ENCODE results near the gene PCSK6.

The PCSK6 gene

GRCh38 chr15:101446518-101447167, 42.9 kb downstream of the PCSK6 start:
- no peak for DNase-seq (ENCODE audit: low spot score)

GRCh38 chr15:101445562-101446517, 43.7 kb downstream of the PCSK6 start:
- no peak for DNase-seq (ENCODE audit: low spot score)

- no peak for DNase-seq (ENCODE audit: low spot score)
These were observed 44.5 kb downstream of the PCSK6 start for GRCh38 chr15:101444807-101445508.

GRCh38 chr15:101444015-101444414, 45.5 kb downstream of the PCSK6 start:
- no peak for DNase-seq (ENCODE audit: low spot score)

GRCh38 chr15:101442272-101442671, 47.2 kb downstream of the PCSK6 start:
- no peak for DNase-seq (ENCODE audit: low spot score)

- no peak for DNase-seq (ENCODE audit: low spot score)
These were observed 47.8 kb downstream of the PCSK6 start for GRCh38 chr15:101441696-101442095.

GRCh38 chr15:101440846-101441590, 48.5 kb downstream of the PCSK6 start:
- no peak for DNase-seq (ENCODE audit: low spot score)

GRCh38 chr15:101439920-101440319, 49.6 kb downstream of the PCSK6 start:
- DNase-seq (ENCODE audit: low spot score): no peak

GRCh38 chr15:101439285-101439919, 50.1 kb downstream of the PCSK6 start:
- DNase-seq (ENCODE audit: low spot score): no peak

- DNase-seq (ENCODE audit: low spot score): no peak
These were observed 50.8 kb downstream of the PCSK6 start for GRCh38 chr15:101438482-101439284.

- no peak for DNase-seq (ENCODE audit: low spot score)
These were observed 51.7 kb downstream of the PCSK6 start for GRCh38 chr15:101437618-101438481.

GRCh38 chr15:101437209-101437608, 52.3 kb downstream of the PCSK6 start:
- peak; percentile 75 for DNase-seq (ENCODE audit: low spot score)

- DNase-seq (ENCODE audit: low spot score): no peak
These were observed 53.0 kb downstream of the PCSK6 start for GRCh38 chr15:101436526-101436925.

- DNase-seq (ENCODE audit: low spot score): no peak
These were observed 53.7 kb downstream of the PCSK6 start for GRCh38 chr15:101435761-101436160.

- no peak for DNase-seq (ENCODE audit: low spot score)
These were observed 55.2 kb downstream of the PCSK6 start for GRCh38 chr15:101434032-101434920.

- DNase-seq (ENCODE audit: low spot score): no peak
These were observed 56.1 kb downstream of the PCSK6 start for GRCh38 chr15:101433396-101433795.

- no peak for DNase-seq (ENCODE audit: low spot score)
These were observed 56.5 kb downstream of the PCSK6 start for GRCh38 chr15:101432982-101433381.

GRCh38 chr15:101431748-101432147, 57.8 kb downstream of the PCSK6 start:
- no peak for DNase-seq (ENCODE audit: low spot score)

GRCh38 chr15:101431301-101431700, 58.2 kb downstream of the PCSK6 start:
- DNase-seq (ENCODE audit: low spot score): no peak
